SK-N-SH (cell line): ENCODE results near the gene CYB561. TPM values are rescaled to one million over a fixed set of nuclear protein-coding genes. Genes with fewer than 3 reads are reported as not detected.

Experiments used
- CTCF ChIA-PET: fragments of 300-600, 350-600 bp; formaldehyde crosslinking; extraction: SDS; loops from one replicate; lab custom pipeline; 2021; lab: Yijun Ruan, JAX
- POLR2A ChIA-PET: fragments of 350-600 bp; sonication (Branson Sonifier 250); formaldehyde crosslinking; extraction: SDS; loops from one replicate; lab custom pipeline; 2020; ENCODE audit warnings: antibody characterized with exemption, inconsistent platforms; lab: Yijun Ruan, JAX
- DNase-seq: peaks from one replicate; pipeline ENCODE4 v3.0.0; 2012
- H2AFZ ChIP-seq: fragments of 200-600 bp; sonication (generic); 2 replicates; pipeline ENCODE4 v1.8.1; 2016; ENCODE audit warnings: antibody characterized with exemption, mild to moderate bottlenecking, low read depth
- H3F3A ChIP-seq: fragments of 200-600 bp; sonication (generic); replicated peaks from 2 replicates; pipeline ENCODE3; 2016; ENCODE audit warnings: antibody characterized with exemption, mild to moderate bottlenecking; ENCODE audit not compliant: insufficient read depth
- H3K27ac ChIP-seq, 2 experiments: fragments of 200-500 bp in 1 of 2; fragments of 200-600 bp in 1 of 2; sonication (Bioruptor generic) in 1 of 2; sonication (generic), shearing (Covaris generic) in 1 of 2; 2 replicates each; pipeline versions ENCODE4 v1.5.1 to v1.6.1; 2014 to 2016; ENCODE audit warnings: low read depth in 2 of 2, inconsistent platforms in 1 of 2, low read length in 1 of 2, mild to moderate bottlenecking in 1 of 2, mixed read lengths in 1 of 2
- H3K27me3 ChIP-seq: fragments of 200-600 bp; sonication (generic), shearing (Covaris generic); 2 replicates; pipeline ENCODE4 v1.6.1; 2016; ENCODE audit warnings: mixed run types; ENCODE audit not compliant: insufficient read depth
- H3K36me3 ChIP-seq, 2 experiments: fragments of 200-500 bp in 1 of 2; fragments of 200-600 bp in 1 of 2; sonication (Bioruptor generic) in 1 of 2; sonication (generic) in 1 of 2; replicated peaks in 1 of 2; 2 replicates each; pipeline versions ENCODE3 to v1.5.1; 2014 to 2016; ENCODE audit warnings: low read length in 1 of 2, mild to moderate bottlenecking in 1 of 2; ENCODE audit not compliant: insufficient read depth in 2 of 2, control insufficient read depth in 1 of 2
- H3K4me1 ChIP-seq, 2 experiments: fragments of 200-500 bp in 1 of 2; fragments of 200-600 bp in 1 of 2; sonication (Bioruptor generic) in 1 of 2; sonication (generic), shearing (Covaris generic) in 1 of 2; 2 replicates each; pipeline versions ENCODE4 v1.5.1 to v1.6.1; 2014 to 2016; ENCODE audit warnings: low read depth in 1 of 2, low read length in 1 of 2, mixed run types in 1 of 2; ENCODE audit not compliant: insufficient read depth in 2 of 2, control insufficient read depth in 1 of 2
- H3K4me2 ChIP-seq: fragments of 200-600 bp; sonication (generic), shearing (Covaris generic); 2 replicates; pipeline ENCODE4 v1.6.1; 2017; ENCODE audit warnings: mixed run types
- H3K4me3 ChIP-seq, 2 experiments: fragments of 200-500 bp in 1 of 2; fragments of 200-600 bp in 1 of 2; sonication (Bioruptor generic) in 1 of 2; sonication (generic), shearing (Covaris generic) in 1 of 2; 2 replicates each; pipeline versions ENCODE4 v1.5.1 to v1.8.1; 2014 to 2016; ENCODE audit warnings: low read depth in 2 of 2, inconsistent platforms in 1 of 2, low read length in 1 of 2, mild to moderate bottlenecking in 1 of 2, mixed read lengths in 1 of 2, moderate library complexity in 1 of 2
- H3K79me2 ChIP-seq: fragments of 200-600 bp; sonication (generic); 2 replicates; pipeline ENCODE4 v1.8.1; 2017; ENCODE audit warnings: mild to moderate bottlenecking; ENCODE audit not compliant: insufficient read depth
- H3K9ac ChIP-seq: fragments of 200-600 bp; sonication (generic); 2 replicates; pipeline ENCODE4 v1.6.1; 2017; ENCODE audit warnings: mixed run types
- H3K9me2 ChIP-seq: fragments of 200-600 bp; sonication (generic); 2 replicates; pipeline ENCODE4 v1.6.1; 2017; ENCODE audit warnings: mixed run types
- H3K9me3 ChIP-seq: fragments of 200-600 bp; sonication (generic); 2 replicates; pipeline ENCODE4 v1.6.1; 2017; ENCODE audit warnings: mixed run types, mild to moderate bottlenecking, moderate library complexity
- H4K20me1 ChIP-seq: fragments of 200-600 bp; sonication (generic); 2 replicates; pipeline ENCODE4 v1.6.1; 2017; ENCODE audit warnings: mild to moderate bottlenecking, mixed run types; ENCODE audit not compliant: insufficient read depth
- CHD2 ChIP-seq: fragments of 150-350 bp; IDR thresholded peaks from 2 replicates; pipeline ENCODE4 v1.6.1; 2018; ENCODE audit warnings: low read length; ENCODE audit not compliant: partially characterized antibody
- FOSL2 ChIP-seq: IDR thresholded peaks from 2 replicates; pipeline ENCODE4 v1.4.0; 2012; ENCODE audit warnings: low read depth, mild to moderate bottlenecking, moderate library complexity, borderline replicate concordance
- FOXM1 ChIP-seq: IDR thresholded peaks from 2 replicates; pipeline ENCODE4 v1.4.0; 2012; ENCODE audit warnings: low read depth, mild to moderate bottlenecking
- IRF3 ChIP-seq: fragments of 150-350 bp; IDR thresholded peaks from 2 replicates; pipeline ENCODE4 v1.6.1; 2016; ENCODE audit warnings: mild to moderate bottlenecking, low read depth, low read length
- NFIC ChIP-seq: IDR thresholded peaks from 2 replicates; pipeline ENCODE4 v1.4.0; 2012; ENCODE audit warnings: borderline replicate concordance
- NRF1 ChIP-seq: IDR thresholded peaks from 2 replicates; pipeline ENCODE4 v1.6.1; 2012; ENCODE audit warnings: low read depth, mild to moderate bottlenecking, low read length
- TEAD4 ChIP-seq: IDR thresholded peaks from 2 replicates; pipeline ENCODE4 v1.4.0; 2012; ENCODE audit warnings: mild to moderate bottlenecking, borderline replicate concordance; ENCODE audit not compliant: insufficient read depth
- WGBS: methylation state at CpG from one replicate; pipeline ENCODE4 v1.1.6; 2017; ENCODE audit warnings: low lambda C conversion rate; 5-methylcytosine and 5-hydroxymethylcytosine counted together
- polyA plus RNA-seq, 3 experiments: library from polyadenylated mRNA; depleted of rRNA; stranded (reverse); fragments of >200 nt; gene quantifications; 2 replicates each; pipeline ENCODE4 v1.2.3, GENCODE V29; 2012
- TF ChIP-seq, protein P1 (sequence below): IDR thresholded peaks from 2 replicates; pipeline ENCODE4; 2012

Gene CYB561
- polyA plus RNA-seq, 1 of the 3 experiments (the other 2 are of a cell fraction), result 28.3 TPM

- Histone ChIP-seq H3K9me2 (no peaks in the 10 kb centered on the region), H3K79me2 (no peaks in the 10 kb centered on the region), H4K20me1 (no peaks in the 10 kb centered on the region), H3K27ac (no peak overlapping the region), H3K4me3 (no peak overlapping the region), H3K4me1 (peaks cover 4 to 27% of the 10 kb centered on the region in 2 experiments; a peak in 1 of 4 replicates), H3K36me3 (no peaks in the 10 kb centered on the region), H3K9ac (no peak overlapping the region), H3K27me3 (no peaks in the 10 kb centered on the region), H2AFZ (no peak overlapping the region), H3K9me3 (no peaks in the 10 kb centered on the region), H3F3A (no peaks in the 10 kb centered on the region), H3K4me2 (no peak overlapping the region)
- WGBS, result 90% methylated on average over 6 of the region's 6 CpGs
- POLR2A ChIA-PET, result no interaction called here
- no peak for DNase-seq
- CTCF ChIA-PET, result interaction anchor here (0.9 to 5.4 kb wide), 5 partner anchors 8 to 117 kb away, joined by 3 to 65 read pairs (median 24); partner anchors contain the start of gene ACE
- TF ChIP-seq FOXM1, result no peak
- TF ChIP-seq NRF1, result no peak
- no peak for TF ChIP-seq TEAD4
- no peak for TF ChIP-seq CHD2
Observed at GRCh38 chr17:63495491-63495890, 49.4 kb upstream of the CYB561 start.

- H3K36me3 ChIP-seq, result no peaks in the 10 kb centered on the region
- no peaks in the 10 kb centered on the region for H3F3A ChIP-seq
- TF ChIP-seq, protein P1, sequence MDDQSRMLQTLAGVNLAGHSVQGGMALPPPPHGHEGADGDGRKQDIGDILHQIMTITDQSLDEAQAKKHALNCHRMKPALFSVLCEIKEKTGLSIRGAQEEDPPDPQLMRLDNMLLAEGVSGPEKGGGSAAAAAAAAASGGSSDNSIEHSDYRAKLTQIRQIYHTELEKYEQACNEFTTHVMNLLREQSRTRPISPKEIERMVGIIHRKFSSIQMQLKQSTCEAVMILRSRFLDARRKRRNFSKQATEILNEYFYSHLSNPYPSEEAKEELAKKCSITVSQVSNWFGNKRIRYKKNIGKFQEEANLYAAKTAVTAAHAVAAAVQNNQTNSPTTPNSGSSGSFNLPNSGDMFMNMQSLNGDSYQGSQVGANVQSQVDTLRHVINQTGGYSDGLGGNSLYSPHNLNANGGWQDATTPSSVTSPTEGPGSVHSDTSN, result no peak
- TF ChIP-seq FOSL2 (0 out of 2 replicates have a peak, but pooled peaks have one; percentile 13), CHD2 (no peak), NFIC (no peak), IRF3 (no peak)
- POLR2A ChIA-PET, result no interaction called here
- no peaks in the 10 kb centered on the region for H4K20me1 ChIP-seq
- H3K9ac ChIP-seq, result no peak overlapping the region
- no peak overlapping the region for H3K4me2 ChIP-seq
- CTCF ChIA-PET, result interaction anchor here (0.9 to 5.4 kb wide), 3 partner anchors 15 to 103 kb away, joined by 3 to 30 read pairs (median 25); no protein-coding TSS in a partner anchor
- no peak overlapping the region for H2AFZ ChIP-seq
- no peaks in the 10 kb centered on the region for H3K9me3 ChIP-seq
- no peak overlapping the region for H3K4me3 ChIP-seq
- H3K27ac ChIP-seq, result no peak overlapping the region
- no peaks in the 10 kb centered on the region for H3K27me3 ChIP-seq
- DNase-seq, result no peak
- peaks cover 4 to 27% of the 10 kb centered on the region in 2 experiments; a peak in 1 of 4 replicates for H3K4me1 ChIP-seq
- H3K79me2 ChIP-seq, result no peaks in the 10 kb centered on the region
- no peaks in the 10 kb centered on the region for H3K9me2 ChIP-seq
- 90% methylated on average over 12 of the region's 12 CpGs for WGBS
Observed at GRCh38 chr17:63494300-63494928, 48.3 kb upstream of the CYB561 start.
